GM12878 (cell line): ENCODE results near the gene REPIN1. TPM values are rescaled to one million over a fixed set of nuclear protein-coding genes. Genes with fewer than 3 reads are reported as not detected.
A peak's percentile ranks its signal among the peaks of the same experiment; 100 is the strongest.

Experiments used
- ATAC-seq: fragments of 200-7000 bp; cut with Tn5 transposase; 3 replicates; pipeline ENCODE4 v1.9.1; 2020; ENCODE audit warnings: mild to moderate bottlenecking, moderate library complexity
- BruUV-seq: library from RNA; stranded (reverse); fragments of 400-500 nt; replicated peaks from 2 replicates; lab custom pipeline; 2021; lab: Mats Ljungman, UMichigan
- CTCF ChIA-PET: fragments of 300-600 bp; sonication (Branson Sonifier 250); formaldehyde crosslinking; extraction: SDS; loops from one replicate; lab custom pipeline; 2021; ENCODE audit warnings: inconsistent platforms; lab: Yijun Ruan, JAX
- POLR2A ChIA-PET: fragments of 350-600 bp; formaldehyde crosslinking; extraction: SDS; loops from one replicate; lab custom pipeline; 2021; ENCODE audit warnings: inconsistent platforms; lab: Charles Lee
- RAD21 ChIA-PET: fragments of 300-600 bp; sonication (Branson Sonifier 250); formaldehyde crosslinking; loops from one replicate; lab custom pipeline; 2023; ENCODE audit warnings: antibody characterized with exemption; ENCODE audit not compliant: unreplicated experiment; lab: Charles Lee
- SMC1A ChIA-PET: fragments of 300-600 bp; sonication (Branson Sonifier 250); formaldehyde crosslinking; loops from one replicate; lab custom pipeline; 2023; ENCODE audit not compliant: unreplicated experiment, uncharacterized antibody; lab: Charles Lee
- DNase-seq: peaks from one replicate; pipeline ENCODE4 v3.0.0-alpha.2; 2011; ENCODE audit warnings: low read depth, low spot score
- FAIRE-seq: peaks from 3 replicates; lab custom pipeline; 2011; peaks lifted over from hg19 to GRCh38; lab: Jason Lieb, UNC
- H2AFZ ChIP-seq: 2 replicates; pipeline ENCODE4 v1.6.0; 2011; ENCODE audit warnings: low read depth, low read length, control low read depth; ENCODE audit not compliant: control insufficient read depth
- H3K27ac ChIP-seq: 2 replicates; pipeline ENCODE4 v1.5.1; 2011; ENCODE audit warnings: control low read depth; ENCODE audit not compliant: control insufficient read depth, insufficient read depth
- H3K27me3 ChIP-seq, 2 experiments: replicated peaks in 1 of 2; 2 replicates each; pipeline versions ENCODE4 v1.6.0 to v1.6.1; 2011; ENCODE audit warnings: low read length in 1 of 2; ENCODE audit not compliant: control insufficient read depth in 2 of 2, insufficient read depth in 2 of 2
- H3K36me3 ChIP-seq, 2 experiments: 2 replicates each; pipeline ENCODE4 v1.5.1; 2011; ENCODE audit warnings: low read length in 1 of 2; ENCODE audit not compliant: control insufficient read depth in 2 of 2, insufficient read depth in 2 of 2
- H3K4me1 ChIP-seq: 2 replicates; pipeline ENCODE4 v1.6.1; 2011; ENCODE audit warnings: mild to moderate bottlenecking, low read length, moderate library complexity, mixed read lengths; ENCODE audit not compliant: control insufficient read depth, insufficient read depth
- H3K4me2 ChIP-seq: 2 replicates; pipeline ENCODE4 v1.6.0; 2011; ENCODE audit warnings: control low read depth; ENCODE audit not compliant: control insufficient read depth, insufficient read depth
- H3K4me3 ChIP-seq: fragments of 200-600 bp; sonication (generic); 2 replicates; pipeline ENCODE4 v1.5.1; 2016
- H3K79me2 ChIP-seq: 2 replicates; pipeline ENCODE4 v1.6.0; 2011; ENCODE audit warnings: low read length; ENCODE audit not compliant: control insufficient read depth, insufficient read depth
- H3K9ac ChIP-seq: 2 replicates; pipeline ENCODE4 v1.8.0; 2011; ENCODE audit warnings: low read length, control low read depth, mixed read lengths; ENCODE audit not compliant: control insufficient read depth, insufficient read depth
- H3K9me3 ChIP-seq: replicated peaks from 3 replicates; pipeline ENCODE4 v1.5.1; 2011; ENCODE audit warnings: mild to moderate bottlenecking, low read length; ENCODE audit not compliant: control insufficient read depth, insufficient read depth
- H4K20me1 ChIP-seq: 2 replicates; pipeline ENCODE4 v1.6.0; 2011; ENCODE audit not compliant: control insufficient read depth, insufficient read depth
- E2F4 ChIP-seq: IDR thresholded peaks from 2 replicates; pipeline ENCODE4 v1.6.1; 2012; ENCODE audit warnings: low read depth, low read length, improper control_type of control experiment
- EGR1 ChIP-seq, 2 experiments: IDR thresholded peaks; 1 replicate in 1 of 2; 2 replicates in 1 of 2; pipeline ENCODE4 v1.6.1; 2011 to 2012; ENCODE audit warnings: low read depth in 2 of 2, low read length in 2 of 2, borderline replicate concordance in 1 of 2, mild to moderate bottlenecking in 1 of 2, moderate library complexity in 1 of 2
- HCFC1 ChIP-seq: fragments of 150-350 bp; IDR thresholded peaks from 2 replicates; pipeline ENCODE4 v1.6.1; 2014; ENCODE audit warnings: low read length
- NFYB ChIP-seq: IDR thresholded peaks from 2 replicates; pipeline ENCODE4 v1.6.1; 2011; ENCODE audit warnings: low read depth, mild to moderate bottlenecking, low read length, improper control_type of control experiment, moderate library complexity; ENCODE audit not compliant: insufficient read depth
- RB1 ChIP-seq: fragments of 450-650 bp; formaldehyde crosslinking; IDR thresholded peaks from 2 replicates; pipeline ENCODE4 v1.6.1; 2017; ENCODE audit warnings: mild to moderate bottlenecking, borderline replicate concordance
- SPI1 ChIP-seq: IDR thresholded peaks from 2 replicates; pipeline ENCODE4 v1.6.1; 2011; ENCODE audit warnings: low read depth, mild to moderate bottlenecking, low read length, moderate library complexity, borderline replicate concordance; ENCODE audit not compliant: insufficient read depth
- STAT1 ChIP-seq: fragments of 450-650 bp; conservative IDR thresholded peaks from 2 replicates; pipeline ENCODE4 v1.6.1; 2014; ENCODE audit warnings: antibody characterized with exemption, mild to moderate bottlenecking
- WGBS: methylation state at CpG from one replicate; pipeline ENCODE4 v1.1.6; 2016; ENCODE audit warnings: low lambda C conversion rate; ENCODE audit not compliant: insufficient replicate concordance, insufficient coverage; ENCODE audit errors: missing lambda C conversion rate; 5-methylcytosine and 5-hydroxymethylcytosine counted together
- in situ Hi-C: fragments of 300-500 bp; cut with MboI; formaldehyde crosslinking; loops from 9 replicates; pipeline ENCODE4 v1.14.3; 2018; ENCODE audit warnings: mixed read lengths
- intact Hi-C: fragments of 100-400 bp; cut with micrococcal nuclease; formaldehyde crosslinking; loops from one replicate; pipeline ENCODE4 v1.14.2; 2022; ENCODE audit not compliant: unreplicated experiment
- polyA plus RNA-seq, 11 experiments: library from polyadenylated mRNA; depleted of rRNA in 4 of 11; unstranded in 6 of 11; stranded (reverse) in 5 of 11; fragments of >200 nt; fragmentation: Nextera tagmentation in 4 of 11; fragmentation: Illumina TruSeq in 1 of 11; extraction: Ambion mirVana in 4 of 11; extraction: Trizol in 1 of 11; gene quantifications; 1 replicate in 1 of 11; 2 replicates in 10 of 11; pipeline versions ENCODE4 v1.2.1 to v1.2.3, GENCODE V29; 2011 to 2016; ENCODE audit warnings: inconsistent platforms in 2 of 11, missing spikeins in 2 of 11, low read depth in 1 of 11
- total RNA-seq, 4 experiments: library from RNA; depleted of rRNA in 3 of 4; stranded (reverse); fragments of >200 nt in 3 of 4; fragmentation: Illumina TruSeq in 1 of 4; extraction: Trizol in 1 of 4; gene quantifications; 2 replicates each; pipeline versions ENCODE4 v1.2.1 to v1.2.3, GENCODE V29; 2013 to 2021
- TF ChIP-seq, protein P1 (sequence below): fragments of 450-650 bp; formaldehyde crosslinking; IDR thresholded peaks from 2 replicates; pipeline ENCODE4 v1.4.0; 2022; ENCODE audit warnings: mild to moderate bottlenecking, moderate library complexity
- TF ChIP-seq, protein P2 (sequence below): fragments of 150-350 bp; IDR thresholded peaks from 2 replicates; pipeline ENCODE4 v1.6.1; 2016; ENCODE audit warnings: low read depth, low read length

REPIN1 gene
- total and polyA plus RNA-seq, 10 of the 15 experiments (the other 5 are each of a cell fraction or from before 2014, with no cell fraction given): 5.1 to 172 (median 76.9) TPM

DNA sequence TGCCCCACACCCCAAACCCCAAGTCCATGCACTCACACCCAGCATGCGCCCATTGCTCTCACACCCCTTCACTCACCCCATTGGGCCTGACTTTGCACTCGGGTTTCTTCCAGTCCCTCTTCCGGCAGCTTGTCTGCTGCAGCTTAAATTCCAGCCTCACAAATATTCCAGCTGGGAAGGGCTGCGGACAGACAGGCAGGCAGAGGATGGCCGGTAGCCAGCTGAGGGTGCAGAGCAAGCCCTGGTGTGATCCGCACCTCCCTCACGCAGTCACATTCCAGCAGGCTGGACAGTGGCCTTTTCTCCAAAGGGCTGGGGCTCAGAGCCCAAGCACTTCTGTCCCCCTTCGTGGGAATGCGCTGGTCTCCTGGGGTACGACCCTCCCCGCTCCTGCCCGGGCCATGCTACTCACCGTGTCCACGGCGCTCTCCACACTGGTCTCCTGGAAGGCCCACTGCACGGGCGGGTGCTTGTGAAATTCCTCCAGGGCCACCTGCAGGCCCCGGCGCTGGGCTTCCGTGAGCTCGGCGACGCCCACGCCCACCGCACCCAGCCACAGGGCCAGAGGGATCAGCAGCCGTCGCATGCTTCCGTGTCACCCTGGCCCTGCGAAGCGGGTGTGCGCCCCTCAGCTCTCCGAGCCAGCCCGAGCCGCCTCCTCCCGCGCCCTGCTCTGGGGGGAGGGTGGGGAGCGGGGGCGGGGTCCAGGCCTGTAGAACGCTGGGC lies 28.4 kb upstream of the REPIN1 start:
- Histone ChIP-seq H3K4me2 (0 out of 2 replicates have a peak overlapping the region, but pooled peaks have one; percentile 13), H3K79me2 (no peaks in the 10 kb centered on the region), H3K4me3 (no peak overlapping the region), H2AFZ (no peak overlapping the region), H3K4me1 (peaks cover 8% of the 10 kb centered on the region), H3K27ac (no peak overlapping the region)
- in situ Hi-C loops: no loop called here
- 50% methylated on average over 39 of the region's 39 CpGs for WGBS
- ChIA-PET SMC1A (no interaction called here), CTCF (interaction anchor here (0.8 kb wide), 1 partner anchor 656 kb away, joined by 4 read pairs; no protein-coding TSS in a partner anchor)
- no TSS peak for BruUV-seq
- intact Hi-C loops: no loop called here
- no peak for TF ChIP-seq RB1
- no peak for TF ChIP-seq STAT1
- TF ChIP-seq, protein P1, sequence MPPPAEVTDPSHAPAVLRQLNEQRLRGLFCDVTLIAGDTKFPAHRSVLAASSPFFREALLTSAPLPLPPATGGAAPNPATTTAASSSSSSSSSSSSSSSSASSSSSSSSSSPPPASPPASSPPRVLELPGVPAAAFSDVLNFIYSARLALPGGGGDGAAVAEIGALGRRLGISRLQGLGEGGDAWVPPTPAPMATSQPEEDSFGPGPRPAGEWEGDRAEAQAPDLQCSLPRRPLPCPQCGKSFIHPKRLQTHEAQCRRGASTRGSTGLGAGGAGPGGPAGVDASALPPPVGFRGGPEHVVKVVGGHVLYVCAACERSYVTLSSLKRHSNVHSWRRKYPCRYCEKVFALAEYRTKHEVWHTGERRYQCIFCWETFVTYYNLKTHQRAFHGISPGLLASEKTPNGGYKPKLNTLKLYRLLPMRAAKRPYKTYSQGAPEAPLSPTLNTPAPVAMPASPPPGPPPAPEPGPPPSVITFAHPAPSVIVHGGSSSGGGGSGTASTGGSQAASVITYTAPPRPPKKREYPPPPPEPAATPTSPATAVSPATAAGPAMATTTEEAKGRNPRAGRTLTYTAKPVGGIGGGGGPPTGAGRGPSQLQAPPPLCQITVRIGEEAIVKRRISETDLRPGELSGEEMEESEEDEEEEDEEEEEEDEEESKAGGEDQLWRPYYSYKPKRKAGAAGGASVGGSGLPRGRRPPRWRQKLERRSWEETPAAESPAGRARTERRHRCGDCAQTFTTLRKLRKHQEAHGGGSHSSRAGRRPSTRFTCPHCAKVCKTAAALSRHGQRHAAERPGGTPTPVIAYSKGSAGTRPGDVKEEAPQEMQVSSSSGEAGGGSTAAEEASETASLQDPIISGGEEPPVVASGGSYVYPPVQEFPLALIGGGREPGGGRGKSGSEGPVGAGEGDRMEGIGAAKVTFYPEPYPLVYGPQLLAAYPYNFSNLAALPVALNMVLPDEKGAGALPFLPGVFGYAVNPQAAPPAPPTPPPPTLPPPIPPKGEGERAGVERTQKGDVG: no peak
- TF ChIP-seq HCFC1: no peak
- TF ChIP-seq SPI1: no peak
- no peak for TF ChIP-seq NFYB
- TF ChIP-seq, protein P2, sequence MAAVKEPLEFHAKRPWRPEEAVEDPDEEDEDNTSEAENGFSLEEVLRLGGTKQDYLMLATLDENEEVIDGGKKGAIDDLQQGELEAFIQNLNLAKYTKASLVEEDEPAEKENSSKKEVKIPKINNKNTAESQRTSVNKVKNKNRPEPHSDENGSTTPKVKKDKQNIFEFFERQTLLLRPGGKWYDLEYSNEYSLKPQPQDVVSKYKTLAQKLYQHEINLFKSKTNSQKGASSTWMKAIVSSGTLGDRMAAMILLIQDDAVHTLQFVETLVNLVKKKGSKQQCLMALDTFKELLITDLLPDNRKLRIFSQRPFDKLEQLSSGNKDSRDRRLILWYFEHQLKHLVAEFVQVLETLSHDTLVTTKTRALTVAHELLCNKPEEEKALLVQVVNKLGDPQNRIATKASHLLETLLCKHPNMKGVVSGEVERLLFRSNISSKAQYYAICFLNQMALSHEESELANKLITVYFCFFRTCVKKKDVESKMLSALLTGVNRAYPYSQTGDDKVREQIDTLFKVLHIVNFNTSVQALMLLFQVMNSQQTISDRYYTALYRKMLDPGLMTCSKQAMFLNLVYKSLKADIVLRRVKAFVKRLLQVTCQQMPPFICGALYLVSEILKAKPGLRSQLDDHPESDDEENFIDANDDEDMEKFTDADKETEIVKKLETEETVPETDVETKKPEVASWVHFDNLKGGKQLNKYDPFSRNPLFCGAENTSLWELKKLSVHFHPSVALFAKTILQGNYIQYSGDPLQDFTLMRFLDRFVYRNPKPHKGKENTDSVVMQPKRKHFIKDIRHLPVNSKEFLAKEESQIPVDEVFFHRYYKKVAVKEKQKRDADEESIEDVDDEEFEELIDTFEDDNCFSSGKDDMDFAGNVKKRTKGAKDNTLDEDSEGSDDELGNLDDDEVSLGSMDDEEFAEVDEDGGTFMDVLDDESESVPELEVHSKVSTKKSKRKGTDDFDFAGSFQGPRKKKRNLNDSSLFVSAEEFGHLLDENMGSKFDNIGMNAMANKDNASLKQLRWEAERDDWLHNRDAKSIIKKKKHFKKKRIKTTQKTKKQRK: no peak
- TF ChIP-seq EGR1 (IDR thresholded peaks at IDR 0.05; ENCODE audit: borderline replicate concordance in 1 of 2, low read depth in 2 of 2, low read length in 2 of 2): peak in 1 of 2 experiments; percentile 55; a peak in 1 of 3 replicates
- TF ChIP-seq E2F4: no peak
- TF ChIP-seq, all 136 proteins: peak for 1
- H4K20me1 ChIP-seq: no peaks in the 10 kb centered on the region
- H3K9ac ChIP-seq: no peak overlapping the region
- H3K36me3 ChIP-seq: peaks cover 0 to 7% of the 10 kb centered on the region in 2 experiments; a peak in 2 of 4 replicates
- ChIA-PET POLR2A (no interaction called here), RAD21 (no interaction called here)
- DNase-seq (no peak), FAIRE-seq (no peak), ATAC-seq (no peak)
- H3K9me3 ChIP-seq: peaks cover 5% of the 10 kb centered on the region; the same call in 2 of the 3 replicates
- H3K27me3 ChIP-seq: peaks cover 0 to 5% of the 10 kb centered on the region in 2 experiments; a peak in 2 of 4 replicates
